OCI-LY3 (cell line): Measurements from ENCODE around the gene CAPRIN2.

ENCODE experiments used
- EZH2phosphoT487 ChIP-seq: fragments of 200-600 bp; shearing (Covaris generic); IDR thresholded peaks from 2 replicates; pipeline ENCODE4 v1.6.1; 2018; ENCODE audit warnings: antibody characterized with exemption, mixed run types, low read depth
- TF ChIP-seq, protein P1 (sequence below): fragments of 200-600, 300-600 bp; sonication (generic); IDR thresholded peaks from 2 replicates; pipeline ENCODE4 v1.5.1; 2014; ENCODE audit warnings: antibody characterized with exemption, low read length, low read depth

DNA sequence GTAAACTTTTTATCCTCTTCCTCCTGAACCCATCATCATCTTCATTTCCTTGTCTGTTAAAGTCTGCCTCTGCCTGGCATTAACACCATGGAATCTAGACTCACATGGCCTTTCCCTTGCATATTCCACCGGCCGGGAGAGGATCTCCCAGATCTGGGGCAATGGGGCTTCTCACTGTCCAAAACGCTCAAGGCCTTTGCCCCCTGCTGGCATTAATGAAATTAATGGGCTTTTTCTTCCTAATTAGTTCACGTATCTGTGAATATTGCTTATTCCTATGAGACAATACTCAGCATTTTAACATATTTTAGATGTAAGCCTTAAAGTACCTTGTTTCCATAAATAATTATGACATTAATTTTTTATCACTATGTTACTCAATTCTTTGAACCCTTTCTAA lies 42.9 kb upstream of the CAPRIN2 start:
- TF ChIP-seq EZH2phosphoT487 = no peak
- TF ChIP-seq, protein P1, sequence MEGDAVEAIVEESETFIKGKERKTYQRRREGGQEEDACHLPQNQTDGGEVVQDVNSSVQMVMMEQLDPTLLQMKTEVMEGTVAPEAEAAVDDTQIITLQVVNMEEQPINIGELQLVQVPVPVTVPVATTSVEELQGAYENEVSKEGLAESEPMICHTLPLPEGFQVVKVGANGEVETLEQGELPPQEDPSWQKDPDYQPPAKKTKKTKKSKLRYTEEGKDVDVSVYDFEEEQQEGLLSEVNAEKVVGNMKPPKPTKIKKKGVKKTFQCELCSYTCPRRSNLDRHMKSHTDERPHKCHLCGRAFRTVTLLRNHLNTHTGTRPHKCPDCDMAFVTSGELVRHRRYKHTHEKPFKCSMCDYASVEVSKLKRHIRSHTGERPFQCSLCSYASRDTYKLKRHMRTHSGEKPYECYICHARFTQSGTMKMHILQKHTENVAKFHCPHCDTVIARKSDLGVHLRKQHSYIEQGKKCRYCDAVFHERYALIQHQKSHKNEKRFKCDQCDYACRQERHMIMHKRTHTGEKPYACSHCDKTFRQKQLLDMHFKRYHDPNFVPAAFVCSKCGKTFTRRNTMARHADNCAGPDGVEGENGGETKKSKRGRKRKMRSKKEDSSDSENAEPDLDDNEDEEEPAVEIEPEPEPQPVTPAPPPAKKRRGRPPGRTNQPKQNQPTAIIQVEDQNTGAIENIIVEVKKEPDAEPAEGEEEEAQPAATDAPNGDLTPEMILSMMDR = no peak
